ENCODE results near the gene GAGE10. TPM values are rescaled to one million over a fixed set of nuclear protein-coding genes. Genes with fewer than 3 reads are reported as not detected.

Gene GAGE10
- total RNA-seq, 1 donor from 2014 or later = not detected

- FAIRE-seq (no peak), DNase-seq (ENCODE audit: low read depth) (no peak)
- TF ChIP-seq CTCF (IDR thresholded peaks at IDR 0.05; ENCODE audit: insufficient read depth, low read length, severe bottlenecking) = no peak
- Histone ChIP-seq H3K4me3 (ENCODE audit: low read depth, low read length) (no peak overlapping the region), H3K27me3 (ENCODE audit: control insufficient read depth, insufficient read depth, low read length) (no peaks in the 10 kb centered on the region), H3K36me3 (ENCODE audit: control insufficient read depth, insufficient read depth, low read length) (no peaks in the 10 kb centered on the region)
Observed at GRCh38 chrX:49258749-49259124, 44.7 kb upstream of the GAGE10 start.

- Histone ChIP-seq H3K27me3 (ENCODE audit: control insufficient read depth, insufficient read depth, low read length) (no peaks in the 10 kb centered on the region), H3K36me3 (ENCODE audit: control insufficient read depth, insufficient read depth, low read length) (no peaks in the 10 kb centered on the region), H3K4me3 (ENCODE audit: low read depth, low read length) (no peak overlapping the region)
- TF ChIP-seq CTCF (IDR thresholded peaks at IDR 0.05; ENCODE audit: insufficient read depth, low read length, severe bottlenecking) = no peak
- FAIRE-seq (no peak), DNase-seq (ENCODE audit: low read depth) (no peak)
Observed at GRCh38 chrX:49260221-49260985, 43.0 kb upstream of the GAGE10 start.

- FAIRE-seq = no peak
- Histone ChIP-seq H3K4me3 (ENCODE audit: low read depth, low read length) (no peak overlapping the region), H3K36me3 (ENCODE audit: control insufficient read depth, insufficient read depth, low read length) (no peaks in the 10 kb centered on the region), H3K27me3 (ENCODE audit: control insufficient read depth, insufficient read depth, low read length) (no peaks in the 10 kb centered on the region)
- no peak for TF ChIP-seq CTCF (IDR thresholded peaks at IDR 0.05; ENCODE audit: insufficient read depth, low read length, severe bottlenecking)
- no peak for DNase-seq (ENCODE audit: low read depth)
Observed at GRCh38 chrX:49262603-49263002, 40.8 kb upstream of the GAGE10 start.

GRCh38 chrX:49263631-49264030 lies 39.8 kb upstream of the GAGE10 start:
- no peaks in the 10 kb centered on the region for H3K36me3 ChIP-seq (ENCODE audit: control insufficient read depth, insufficient read depth, low read length)
- FAIRE-seq (no peak), DNase-seq (ENCODE audit: low read depth) (no peak)
- no peak for TF ChIP-seq CTCF (IDR thresholded peaks at IDR 0.05; ENCODE audit: insufficient read depth, low read length, severe bottlenecking)
- no peaks in the 10 kb centered on the region for H3K27me3 ChIP-seq (ENCODE audit: control insufficient read depth, insufficient read depth, low read length)
- H3K4me3 ChIP-seq (ENCODE audit: low read depth, low read length) = no peak overlapping the region

GRCh38 chrX:49264460-49264859 lies 39.0 kb upstream of the GAGE10 start, which contains the start of gene FOXP3:
Gene FOXP3 (minus strand): TSS chrX:49264710. CDS start chrX:49258505, 6,205 bp downstream.
- Histone ChIP-seq H3K27me3 (ENCODE audit: control insufficient read depth, insufficient read depth, low read length) (no peaks in the 10 kb centered on the region), H3K36me3 (ENCODE audit: control insufficient read depth, insufficient read depth, low read length) (no peaks in the 10 kb centered on the region), H3K4me3 (ENCODE audit: low read depth, low read length) (no peak within 1 kb of the TSS)
- DNase-seq (ENCODE audit: low read depth) (no peak), FAIRE-seq (no peak)
- TF ChIP-seq CTCF (IDR thresholded peaks at IDR 0.05; ENCODE audit: insufficient read depth, low read length, severe bottlenecking) = no peak

Measured in bronchial epithelial cell (primary cell).